GM18951 (cell line): ENCODE results near the gene RALA.
"Not testable (repeated sequence)": the region's sequence is repeated elsewhere in the genome, so short reads cannot be mapped to it uniquely, and the experiment has no call there.

ENCODE experiments used
- POLR2A ChIP-seq: IDR thresholded peaks from 4 replicates; pipeline ENCODE4 v1.6.1; 2011; ENCODE audit warnings: mild to moderate bottlenecking; ENCODE audit not compliant: insufficient read length, insufficient read depth; ENCODE audit errors: extremely low read depth
- in situ Hi-C: fragments of 300-500 bp; cut with MboI; formaldehyde crosslinking; loops from one replicate; pipeline ENCODE4 v1.12.0; 2022; ENCODE audit warnings: low sequenced_read_pairs, mixed read lengths, inconsistent platforms; ENCODE audit not compliant: unreplicated experiment

RALA gene

DNA sequence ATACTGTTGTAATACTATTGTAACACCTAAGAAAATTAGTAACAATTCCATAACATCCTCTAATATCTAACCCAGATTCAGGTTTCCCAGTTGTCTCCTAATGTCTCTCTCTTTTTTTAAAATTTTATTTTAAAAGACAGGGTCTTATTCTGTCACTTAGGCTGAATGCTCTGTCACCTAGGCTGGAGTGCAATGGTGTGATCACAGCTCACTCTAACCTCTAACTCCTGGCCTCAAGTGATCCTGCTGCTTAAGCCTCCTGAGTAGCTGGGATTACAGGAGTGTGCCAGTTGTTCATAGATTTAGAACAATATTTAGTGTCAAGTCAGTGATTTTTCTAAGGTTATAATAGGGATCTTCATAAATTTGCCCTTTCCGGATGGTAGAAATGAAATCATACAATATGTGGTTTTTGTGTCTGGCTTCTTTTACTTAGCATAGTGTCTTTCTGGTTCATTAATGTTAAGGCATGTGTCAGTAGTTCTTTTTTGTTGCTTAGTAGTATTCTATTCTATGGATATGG is 14.7 kb downstream of the RALA start:
- in situ Hi-C loops: no loop called here

GRCh38 chr7:39642896-39643295 is 19.5 kb downstream of the RALA start:
- TF ChIP-seq POLR2A: no peak
- in situ Hi-C loops: no loop called here

More for the DNA sequence above, 14.7 kb downstream of the RALA start:
- TF ChIP-seq POLR2A: no peak

GRCh38 chr7:39644170-39644569 is 20.8 kb downstream of the RALA start:
- in situ Hi-C loops: no loop called here
- no peak for TF ChIP-seq POLR2A

- in situ Hi-C loops: no loop called here
- no peak for TF ChIP-seq POLR2A
Observed at GRCh38 chr7:39645482-39646407, 22.4 kb downstream of the RALA start.

DNA sequence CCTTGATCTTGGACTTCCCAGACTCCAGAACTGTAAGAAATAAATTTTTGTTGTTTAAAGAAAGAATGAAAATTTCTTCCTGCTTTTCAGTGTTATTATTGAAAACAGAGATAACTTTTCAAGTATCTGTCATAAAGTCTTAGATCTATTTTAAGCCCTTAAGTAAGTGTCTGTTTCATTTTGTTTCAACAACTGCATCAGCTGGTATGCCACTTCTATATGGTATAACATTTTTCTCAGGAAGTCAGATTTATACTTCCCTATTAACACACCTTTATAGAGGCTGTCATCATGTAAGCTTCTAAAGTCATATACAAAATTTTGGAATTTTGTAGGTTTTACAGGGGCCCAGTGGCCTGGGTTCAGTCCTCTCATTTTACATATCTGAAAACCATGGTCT is 24.4 kb downstream of the RALA start:
- in situ Hi-C loops: no loop called here
- no peak for TF ChIP-seq POLR2A

- in situ Hi-C loops: no loop called here
- no peak for TF ChIP-seq POLR2A
Observed at GRCh38 chr7:39650676-39651075, 27.3 kb downstream of the RALA start.

- in situ Hi-C loops: no loop called here
- no peak for TF ChIP-seq POLR2A
Observed at GRCh38 chr7:39651265-39651664, 27.9 kb downstream of the RALA start.

- in situ Hi-C loops: no loop called here
Observed at GRCh38 chr7:39656415-39656814, 33.0 kb downstream of the RALA start.

DNA sequence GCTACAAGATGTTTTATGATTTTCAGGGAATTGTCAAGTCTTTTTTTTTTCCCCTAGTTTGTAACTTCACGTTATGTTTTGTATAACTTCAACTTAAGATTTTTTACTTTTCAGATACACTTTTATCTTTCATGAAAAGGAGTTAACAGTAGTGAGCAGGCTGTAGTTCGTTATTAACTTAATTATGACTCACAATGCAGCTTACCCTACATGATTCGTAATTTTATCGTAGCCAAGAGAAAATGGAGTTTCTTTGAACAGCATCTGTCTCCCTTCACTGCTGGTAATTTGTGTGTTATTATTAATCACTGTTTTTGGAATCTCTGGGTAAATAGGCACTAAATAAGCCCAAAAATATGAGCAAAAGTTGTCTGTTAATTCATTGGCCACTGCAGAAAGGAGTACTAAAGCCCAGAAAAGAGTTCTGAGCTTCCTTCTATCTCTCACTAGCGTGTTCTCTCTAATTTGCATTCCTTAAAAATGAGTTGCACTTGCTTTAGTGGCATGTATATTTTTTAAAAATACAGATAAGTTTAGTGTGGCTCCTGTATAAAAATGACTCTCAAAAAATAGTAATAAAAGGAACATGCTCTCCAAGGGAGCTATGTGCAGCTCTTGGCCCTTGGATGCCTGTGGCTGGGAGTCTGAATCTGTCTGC is 36.1 kb downstream of the RALA start:
- TF ChIP-seq POLR2A: no peak
- in situ Hi-C loops: no loop called here

More at GRCh38 chr7:39656415-39656814, 33.0 kb downstream of the RALA start:
- TF ChIP-seq POLR2A: no peak

GRCh38 chr7:39661960-39662359 is 38.6 kb downstream of the RALA start:
- in situ Hi-C loops: no loop called here

DNA sequence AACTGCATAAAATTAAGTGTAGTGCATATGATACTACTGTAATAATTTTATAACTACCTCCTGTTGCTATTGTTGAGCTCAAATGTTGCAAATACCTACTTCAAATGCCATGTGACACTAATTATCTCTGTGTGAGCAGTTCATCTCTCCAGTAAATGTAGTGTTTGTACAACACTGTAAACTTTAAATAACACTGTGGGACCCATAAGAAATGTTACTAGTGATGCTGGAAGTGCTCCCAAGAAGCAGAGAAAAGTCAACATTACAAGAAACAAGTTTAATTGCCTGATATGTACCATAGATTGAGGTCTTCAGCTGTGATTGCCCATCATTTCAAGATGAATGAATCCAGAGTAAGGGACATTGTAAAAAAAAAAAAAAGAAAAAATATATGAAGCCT is 39.9 kb downstream of the RALA start:
- no peak for TF ChIP-seq POLR2A
- in situ Hi-C loops: no loop called here

More at GRCh38 chr7:39661960-39662359, 38.6 kb downstream of the RALA start:
- TF ChIP-seq POLR2A: no peak

DNA sequence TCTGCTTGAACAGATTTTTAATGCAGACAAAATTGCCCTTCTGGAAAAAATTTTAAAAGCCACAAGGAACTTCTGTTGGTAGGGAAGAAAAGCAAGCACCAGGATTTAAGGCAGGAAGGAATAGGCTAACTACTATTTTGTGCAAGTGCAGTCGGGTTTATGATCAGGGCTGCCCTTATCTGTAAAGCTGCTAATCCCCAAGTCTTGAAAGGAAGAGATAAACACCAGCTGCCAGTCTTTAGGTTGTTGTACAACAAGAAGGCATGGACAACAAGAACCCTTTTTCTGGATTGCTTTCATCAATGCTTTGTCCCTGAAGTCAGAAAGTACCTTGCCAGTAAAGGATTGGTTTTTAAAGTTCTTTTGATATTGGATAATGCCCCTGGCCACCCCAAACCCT is 40.7 kb downstream of the RALA start:
- in situ Hi-C loops: no loop called here
- no peak for TF ChIP-seq POLR2A

DNA sequence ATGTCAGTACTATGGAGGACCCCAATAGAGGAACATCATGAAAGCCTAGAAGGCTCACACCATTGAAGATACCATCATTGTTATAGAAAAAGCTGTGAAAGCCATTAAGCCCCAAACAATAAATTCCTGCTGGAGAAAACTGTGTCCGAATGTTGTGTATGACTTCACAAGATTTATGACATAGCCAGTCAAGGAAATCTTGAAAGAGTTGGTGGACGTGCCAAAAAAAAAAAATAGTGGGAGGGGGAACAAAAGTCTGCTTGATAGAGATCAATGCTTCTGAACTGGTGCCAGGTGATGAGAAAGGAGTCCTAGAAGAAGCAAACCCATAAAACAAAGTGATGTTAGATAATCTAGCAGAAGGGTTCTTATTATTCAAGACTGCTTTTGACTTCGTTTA is 41.2 kb downstream of the RALA start:
- in situ Hi-C loops: no loop called here
- no peak for TF ChIP-seq POLR2A

DNA sequence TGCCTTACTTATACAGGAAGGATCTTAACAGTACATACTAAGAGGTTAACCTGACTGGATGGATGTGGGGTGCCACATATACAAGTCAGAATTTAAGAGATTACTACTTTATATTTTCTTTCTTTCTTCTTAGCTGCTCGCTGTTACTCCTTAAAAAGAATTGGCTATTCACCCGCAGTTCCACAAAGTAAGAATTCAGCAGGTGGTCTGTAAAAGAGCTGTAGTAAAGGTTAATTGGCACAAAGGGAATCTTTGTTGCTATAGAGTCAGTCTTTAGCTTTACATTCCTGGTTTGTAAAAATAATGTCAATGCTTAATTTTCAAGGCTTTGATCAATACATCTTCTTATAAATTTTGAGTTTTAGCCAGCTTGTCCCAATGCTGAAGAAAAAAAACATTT is 43.2 kb downstream of the RALA start:
- TF ChIP-seq POLR2A: no peak
- in situ Hi-C loops: no loop called here

DNA sequence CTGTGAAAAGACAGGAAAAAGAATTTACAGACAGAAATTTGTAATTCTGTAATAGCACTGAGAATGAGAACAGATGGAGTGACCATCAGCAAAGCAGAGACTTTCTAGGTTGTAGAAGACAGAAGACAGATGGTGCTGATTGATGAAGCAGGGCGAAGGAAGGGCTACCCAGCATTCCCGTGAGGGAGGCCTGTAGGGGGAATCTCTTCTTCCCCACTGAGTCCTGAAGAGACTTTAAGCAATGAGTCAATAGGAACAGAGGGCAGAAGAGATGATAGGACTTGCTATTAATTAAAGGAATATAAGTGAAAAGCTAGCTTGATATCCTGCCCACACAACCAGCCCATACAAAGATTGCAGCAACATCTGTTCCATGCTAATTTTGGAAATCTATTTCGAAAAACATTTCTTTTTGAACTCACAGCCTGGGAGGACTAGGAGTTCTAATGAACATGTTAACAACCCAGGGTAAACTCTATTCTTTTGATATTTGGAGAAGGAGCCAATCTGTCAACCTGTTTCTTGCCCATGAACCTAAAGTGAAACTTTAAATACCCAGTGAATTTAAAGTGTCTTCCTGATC is 44.1 kb downstream of the RALA start:
- in situ Hi-C loops: no loop called here
- TF ChIP-seq POLR2A: no peak

- in situ Hi-C loops: not testable (repeated sequence)
Observed at GRCh38 chr7:39668280-39668679, 44.9 kb downstream of the RALA start.
